Neural crest cell (in vitro differentiated cells): ENCODE results near the gene SURF4. TPM values are rescaled to one million over a fixed set of nuclear protein-coding genes. Genes with fewer than 3 reads are reported as not detected.
"Not testable (repeated sequence)": the region's sequence is repeated elsewhere in the genome, so short reads cannot be mapped to it uniquely, and the experiment has no call there.

Source experiments
- DNase-seq: peaks from one replicate; pipeline ENCODE4 v3.0.0; 2021; ENCODE audit warnings: low read depth, mixed read lengths, low spot score
- H3K27ac Mint-ChIP-seq: one replicate; pipeline ENCODE4 v1.8.0; 2021; ENCODE audit warnings: mild to moderate bottlenecking, mixed read lengths; ENCODE audit not compliant: unreplicated experiment
- H3K27me3 Mint-ChIP-seq: 2 replicates; pipeline ENCODE4 v1.8.0; 2021; ENCODE audit warnings: low read depth, mild to moderate bottlenecking, mixed read lengths
- H3K36me3 Mint-ChIP-seq: 2 replicates; pipeline ENCODE4 v1.8.0; 2021; ENCODE audit warnings: low read depth, mild to moderate bottlenecking, mixed read lengths
- H3K4me1 Mint-ChIP-seq: 2 replicates; pipeline ENCODE4 v1.8.0; 2021; ENCODE audit warnings: mixed read lengths
- H3K4me3 Mint-ChIP-seq: one replicate; pipeline ENCODE4 v1.8.0; 2021; ENCODE audit warnings: mild to moderate bottlenecking, mixed read lengths
- H3K9me3 Mint-ChIP-seq: 2 replicates; pipeline ENCODE4 v1.8.0; 2021; ENCODE audit warnings: mixed read lengths
- total RNA-seq: library from RNA; stranded (reverse); gene quantifications from 2 replicates; pipeline ENCODE4 v1.2.1, GENCODE V29; 2021
- TF ChIP-seq, protein P1 (sequence below): fragments of 200-600 bp; sonication (generic); conservative IDR thresholded peaks from 2 replicates; pipeline ENCODE4 v1.5.0; 2021; ENCODE audit warnings: antibody characterized with exemption, mild to moderate bottlenecking

The SURF4 gene
- total RNA-seq, 1 donor from 2014 or later, result 136 TPM

DNA sequence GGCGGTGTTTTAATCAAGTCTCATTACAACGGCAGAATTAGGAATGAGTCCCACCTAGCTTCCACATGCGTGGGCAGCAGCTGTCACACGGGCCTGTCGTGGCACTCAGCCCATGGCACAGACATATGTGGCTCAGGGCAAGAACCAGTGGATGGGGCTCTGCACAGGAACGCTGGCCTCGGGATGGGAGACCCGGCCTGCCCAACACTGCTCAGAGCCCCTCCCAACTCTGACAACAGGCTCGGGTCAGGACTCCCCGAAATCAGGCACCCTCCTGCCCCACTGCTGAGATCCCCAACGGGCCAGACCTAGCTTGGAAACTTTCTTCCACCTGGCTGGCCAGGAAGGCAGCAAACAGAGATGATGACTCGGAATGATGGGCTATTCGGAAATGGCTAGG is 34.9 kb downstream of the SURF4 start:
- H3K4me1 Mint-ChIP-seq, result peaks cover 10% of the 10 kb centered on the region
- H3K4me3 Mint-ChIP-seq, result peak overlapping the region; percentile 49
- DNase-seq, result no peak
- H3K9me3 Mint-ChIP-seq, result no peaks in the 10 kb centered on the region
- no peaks in the 10 kb centered on the region for H3K27me3 Mint-ChIP-seq
- no peak overlapping the region for H3K27ac Mint-ChIP-seq
- TF ChIP-seq, protein P1, sequence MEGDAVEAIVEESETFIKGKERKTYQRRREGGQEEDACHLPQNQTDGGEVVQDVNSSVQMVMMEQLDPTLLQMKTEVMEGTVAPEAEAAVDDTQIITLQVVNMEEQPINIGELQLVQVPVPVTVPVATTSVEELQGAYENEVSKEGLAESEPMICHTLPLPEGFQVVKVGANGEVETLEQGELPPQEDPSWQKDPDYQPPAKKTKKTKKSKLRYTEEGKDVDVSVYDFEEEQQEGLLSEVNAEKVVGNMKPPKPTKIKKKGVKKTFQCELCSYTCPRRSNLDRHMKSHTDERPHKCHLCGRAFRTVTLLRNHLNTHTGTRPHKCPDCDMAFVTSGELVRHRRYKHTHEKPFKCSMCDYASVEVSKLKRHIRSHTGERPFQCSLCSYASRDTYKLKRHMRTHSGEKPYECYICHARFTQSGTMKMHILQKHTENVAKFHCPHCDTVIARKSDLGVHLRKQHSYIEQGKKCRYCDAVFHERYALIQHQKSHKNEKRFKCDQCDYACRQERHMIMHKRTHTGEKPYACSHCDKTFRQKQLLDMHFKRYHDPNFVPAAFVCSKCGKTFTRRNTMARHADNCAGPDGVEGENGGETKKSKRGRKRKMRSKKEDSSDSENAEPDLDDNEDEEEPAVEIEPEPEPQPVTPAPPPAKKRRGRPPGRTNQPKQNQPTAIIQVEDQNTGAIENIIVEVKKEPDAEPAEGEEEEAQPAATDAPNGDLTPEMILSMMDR, result no peak
- H3K36me3 Mint-ChIP-seq, result peaks cover 10% of the 10 kb centered on the region

DNA sequence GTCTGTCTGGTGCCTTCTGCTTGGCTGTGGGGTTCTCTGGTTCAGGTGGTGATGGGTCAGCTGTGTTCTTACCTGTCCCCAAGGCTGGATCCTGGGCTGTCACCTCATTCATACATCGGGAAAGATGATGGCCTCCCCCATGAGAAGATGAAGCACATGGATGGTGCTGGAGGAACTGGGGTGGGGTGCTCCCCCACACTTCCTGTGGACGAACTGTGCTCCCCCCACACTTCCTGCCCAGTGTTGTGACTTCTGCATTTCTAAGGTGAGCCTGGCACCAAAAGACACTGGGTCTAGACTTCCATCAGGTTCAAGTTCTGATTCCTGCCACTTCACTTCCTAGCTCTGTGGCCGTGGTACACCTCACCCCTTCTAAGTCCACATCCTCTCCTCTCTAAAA is 35.6 kb downstream of the SURF4 start:
- Mint-ChIP-seq H3K9me3 (no peaks in the 10 kb centered on the region), H3K4me1 (peaks cover 16% of the 10 kb centered on the region), H3K4me3 (peak overlapping the region; percentile 58), H3K36me3 (peaks cover 10% of the 10 kb centered on the region), H3K27ac (no peak overlapping the region), H3K27me3 (no peaks in the 10 kb centered on the region)
- no peak for DNase-seq
- TF ChIP-seq, protein P1, result no peak

DNA sequence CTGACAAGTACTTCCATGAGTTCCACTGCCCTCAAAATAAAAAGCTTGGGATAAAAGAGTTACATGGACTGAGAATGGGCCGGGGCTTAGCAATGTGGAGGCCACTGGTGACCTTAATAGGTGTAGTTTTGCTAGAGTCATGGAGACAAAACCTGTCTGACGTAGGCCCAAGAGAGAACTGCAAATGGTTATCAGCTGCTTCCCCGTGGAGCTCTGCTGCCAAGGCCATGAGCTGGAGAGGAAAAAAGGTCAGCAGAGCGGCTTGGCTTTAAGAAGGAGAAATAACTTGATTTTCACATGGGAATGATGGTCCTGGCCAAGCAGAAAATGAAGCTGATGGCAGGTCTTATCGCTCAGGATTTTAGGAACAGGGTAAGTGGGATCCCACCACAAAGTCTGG is 36.2 kb downstream of the SURF4 start:
- TF ChIP-seq, protein P1, result no peak
- no peaks in the 10 kb centered on the region for H3K9me3 Mint-ChIP-seq
- H3K4me3 Mint-ChIP-seq, result peak overlapping the region; percentile 58
- H3K4me1 Mint-ChIP-seq, result peaks cover 20% of the 10 kb centered on the region
- H3K27ac Mint-ChIP-seq, result no peak overlapping the region
- no peaks in the 10 kb centered on the region for H3K27me3 Mint-ChIP-seq
- DNase-seq, result no peak
- peaks cover 10% of the 10 kb centered on the region for H3K36me3 Mint-ChIP-seq

DNA sequence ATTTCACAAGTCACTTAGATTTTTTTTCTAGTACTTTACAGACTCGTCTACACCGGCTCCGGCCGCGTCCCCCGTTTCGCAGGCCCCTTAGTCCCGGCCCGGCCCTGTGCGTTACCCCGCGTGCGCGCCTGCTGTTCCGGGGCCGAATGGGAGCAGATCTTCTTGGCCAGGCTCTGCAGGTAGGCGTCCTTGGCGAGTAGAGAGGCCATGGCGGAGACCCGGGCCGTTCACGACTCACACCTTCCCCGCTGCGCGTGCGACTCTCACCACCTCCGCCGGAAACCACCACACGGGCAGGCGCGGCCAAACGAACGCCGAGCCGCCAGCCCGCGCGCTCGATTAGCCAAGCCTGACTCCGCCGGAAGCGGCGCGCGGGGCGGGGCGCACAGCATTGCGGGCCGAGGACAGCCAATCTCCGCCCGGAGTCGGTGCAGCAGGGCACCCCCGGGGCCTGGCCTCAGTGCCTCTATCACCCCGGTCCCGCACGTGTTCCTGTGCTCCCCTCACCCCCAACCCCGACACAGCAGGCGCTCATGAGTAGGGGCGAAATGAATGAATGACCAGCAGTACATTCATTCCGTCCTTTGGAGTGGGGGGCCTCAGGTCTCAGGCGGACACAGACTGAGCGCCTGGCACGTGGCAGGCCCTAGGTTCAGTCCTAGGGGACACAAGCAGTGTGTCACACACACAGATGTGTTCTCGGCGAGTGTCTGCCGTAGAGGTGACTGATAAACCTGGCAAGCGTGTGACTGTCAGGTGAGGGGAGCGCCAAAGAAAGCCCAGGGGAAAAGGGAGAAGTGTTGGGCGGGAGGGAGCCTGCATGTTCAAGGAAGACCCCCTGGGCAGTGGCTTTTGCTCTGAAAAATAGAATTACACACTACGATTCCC is 39.7 kb downstream of the SURF4 start, which contains the start of gene SURF6:
Gene SURF6, minus strand, starts transcription at position 265 of the 888 bp plus-strand sequence. Its CDS starts 56 bp downstream, at position 209.
- H3K27ac Mint-ChIP-seq, result peak within 1 kb of the TSS; percentile 87
- H3K4me3 Mint-ChIP-seq, result peak within 1 kb of the TSS; percentile 98
- peak; percentile 87 for DNase-seq
- peaks cover 8% of the 10 kb centered on the region for H3K36me3 Mint-ChIP-seq
- no peaks in the 10 kb centered on the region for H3K27me3 Mint-ChIP-seq
- TF ChIP-seq, protein P1, result no peak
- no peaks in the 10 kb centered on the region for H3K9me3 Mint-ChIP-seq
- H3K4me1 Mint-ChIP-seq, result peaks cover 20% of the 10 kb centered on the region

DNA sequence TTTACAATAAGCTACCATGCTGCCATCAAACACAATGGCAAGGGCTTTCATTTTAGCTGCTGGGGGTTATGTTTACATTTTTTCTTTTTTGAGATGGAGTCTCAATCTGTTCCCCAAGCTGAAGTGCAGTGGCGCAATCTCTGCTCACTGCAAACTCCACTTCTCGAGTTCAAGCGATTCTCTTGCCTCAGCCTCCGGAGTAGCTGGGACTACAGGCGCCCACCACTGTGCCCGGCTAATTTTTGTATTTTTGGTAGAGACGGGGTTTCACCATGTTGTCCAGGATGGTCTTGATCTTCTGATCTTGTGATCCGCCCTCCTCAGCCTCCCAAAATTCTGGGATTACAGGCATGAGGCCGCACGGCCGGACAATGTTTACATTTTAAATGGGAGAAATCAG is 41.0 kb downstream of the SURF4 start:
- DNase-seq, H3K9me3 Mint-ChIP-seq, H3K27me3 Mint-ChIP-seq, H3K36me3 Mint-ChIP-seq: not testable (repeated sequence)
- Mint-ChIP-seq H3K4me3 (peak overlapping the region; percentile 98), H3K27ac (peak overlapping the region; percentile 57), H3K4me1 (peaks cover 20% of the 10 kb centered on the region)

DNA sequence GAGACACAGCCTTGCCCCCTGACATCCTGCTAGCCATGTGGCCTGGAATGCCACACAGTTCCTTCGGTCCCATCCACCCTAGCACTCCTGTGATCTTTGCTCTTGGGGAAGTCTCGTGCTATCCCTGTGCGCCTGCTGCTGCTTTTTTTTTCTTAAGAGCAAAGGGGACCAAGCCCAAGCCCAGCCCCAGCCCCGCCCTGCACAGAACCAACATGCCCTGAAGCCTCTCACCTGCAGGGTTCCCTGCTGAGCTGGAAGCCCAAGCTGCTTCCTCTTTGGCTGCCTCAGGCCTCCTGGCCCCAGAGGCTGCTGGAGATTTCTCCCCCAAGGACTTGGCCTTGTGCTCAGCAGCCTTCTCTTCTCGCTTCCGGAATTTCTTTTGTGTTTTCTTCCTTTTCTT is 41.7 kb downstream of the SURF4 start:
- no peak overlapping the region for H3K27ac Mint-ChIP-seq
- no peaks in the 10 kb centered on the region for H3K27me3 Mint-ChIP-seq
- H3K36me3 Mint-ChIP-seq, result peaks cover 9% of the 10 kb centered on the region
- peaks cover 20% of the 10 kb centered on the region for H3K4me1 Mint-ChIP-seq
- TF ChIP-seq, protein P1, result no peak
- no peak for DNase-seq
- H3K9me3 Mint-ChIP-seq, result no peaks in the 10 kb centered on the region
- peak overlapping the region; percentile 98 for H3K4me3 Mint-ChIP-seq
